H1 (cell line): ENCODE results near the gene BEST1. TPM values are rescaled to one million over a fixed set of nuclear protein-coding genes. Genes with fewer than 3 reads are reported as not detected.

Experiments used
- CTCF ChIA-PET: fragments of 300-600 bp; sonication (Branson Sonifier 250); formaldehyde crosslinking; loops from one replicate; lab custom pipeline; 2021; ENCODE audit not compliant: partially characterized antibody; lab: Charles Lee
- POLR2A ChIA-PET: fragments of 300-600 bp; sonication (Branson Sonifier 250); formaldehyde crosslinking; loops from one replicate; lab custom pipeline; 2021; ENCODE audit warnings: inconsistent platforms; ENCODE audit not compliant: partially characterized antibody; lab: Charles Lee
- DNase-seq, 2 experiments: peaks; one replicate each; pipeline versions ENCODE4 v3.0.0 to v3.0.0-alpha.2; 2010 to 2022; ENCODE audit warnings: low spot score in 2 of 2, low read depth in 1 of 2, mixed read lengths in 1 of 2
- FAIRE-seq: peaks from 2 replicates; lab custom pipeline; 2011; peaks lifted over from hg19 to GRCh38; lab: Jason Lieb, UNC
- H2AFZ ChIP-seq: 2 replicates; pipeline ENCODE4 v1.8.1; 2012; ENCODE audit warnings: low read length, inconsistent platforms
- H2AK5ac ChIP-seq: 2 replicates; pipeline ENCODE4 v1.6.1; 2013; ENCODE audit warnings: low read depth, low read length
- H2BK120ac ChIP-seq: replicated peaks from 2 replicates; pipeline ENCODE3; 2013; ENCODE audit warnings: low read depth, low read length, inconsistent platforms
- H2BK12ac ChIP-seq: 2 replicates; pipeline ENCODE4 v1.6.1; 2013; ENCODE audit warnings: low read depth, low read length
- H2BK15ac ChIP-seq: 2 replicates; pipeline ENCODE4 v1.6.1; 2013; ENCODE audit warnings: low read length
- H2BK20ac ChIP-seq: 2 replicates; pipeline ENCODE4 v1.6.1; 2013; ENCODE audit warnings: low read length
- H2BK5ac ChIP-seq: 2 replicates; pipeline ENCODE4 v1.6.1; 2013; ENCODE audit warnings: low read depth, low read length
- H3K14ac ChIP-seq: 2 replicates; pipeline ENCODE4 v1.6.1; 2013; ENCODE audit warnings: inconsistent platforms; ENCODE audit not compliant: insufficient read length
- H3K18ac ChIP-seq: 2 replicates; pipeline ENCODE4 v1.6.1; 2013; ENCODE audit warnings: low read length; ENCODE audit errors: extremely low read depth
- H3K23ac ChIP-seq: 2 replicates; pipeline ENCODE4 v1.6.1; 2013; ENCODE audit warnings: inconsistent platforms; ENCODE audit not compliant: insufficient read length
- H3K23me2 ChIP-seq: 2 replicates; pipeline ENCODE4 v1.6.1; 2013; ENCODE audit warnings: low read depth, low read length
- H3K27ac ChIP-seq: 2 replicates; pipeline ENCODE4 v1.6.1; 2011; ENCODE audit warnings: low read depth, low read length, inconsistent platforms
- H3K27me3 ChIP-seq, 4 experiments: replicated peaks in 1 of 4; 1 replicate in 1 of 4; 2 replicates in 3 of 4; pipeline versions ENCODE4 v1.6.1 to v1.8.1; 2011 to 2013; ENCODE audit warnings: low read length in 3 of 4, mild to moderate bottlenecking in 3 of 4, inconsistent platforms in 2 of 4, mixed read lengths in 2 of 4, moderate library complexity in 1 of 4; ENCODE audit not compliant: control insufficient read depth in 3 of 4, insufficient read depth in 3 of 4; ENCODE audit errors: extremely low read depth in 1 of 4
- H3K36me3 ChIP-seq, 4 experiments: 2 replicates each; pipeline versions ENCODE4 v1.6.1 to v1.8.1; 2011 to 2013; ENCODE audit warnings: mild to moderate bottlenecking in 4 of 4, low read length in 3 of 4, moderate library complexity in 2 of 4, control low read depth in 1 of 4, inconsistent platforms in 1 of 4; ENCODE audit not compliant: insufficient read depth in 4 of 4, control insufficient read depth in 2 of 4
- H3K4ac ChIP-seq: replicated peaks from 2 replicates; pipeline ENCODE3; 2013; ENCODE audit warnings: low read length, low read depth, mixed read lengths, inconsistent platforms; ENCODE audit not compliant: insufficient read length
- H3K4me1 ChIP-seq, 4 experiments: replicated peaks in 1 of 4; 1 replicate in 1 of 4; 2 replicates in 3 of 4; pipeline versions ENCODE4 v1.6.1 to v1.8.1; 2011 to 2013; ENCODE audit warnings: low read length in 3 of 4, inconsistent platforms in 2 of 4, mixed read lengths in 1 of 4; ENCODE audit not compliant: insufficient read depth in 4 of 4, control insufficient read depth in 3 of 4
- H3K4me2 ChIP-seq, 2 experiments: 2 replicates each; pipeline versions ENCODE4 v1.6.1 to v1.8.1; 2011 to 2013; ENCODE audit warnings: low read depth in 2 of 2, low read length in 2 of 2, control low read depth in 1 of 2, inconsistent platforms in 1 of 2, mild to moderate bottlenecking in 1 of 2; ENCODE audit not compliant: insufficient read depth in 1 of 2
- H3K4me3 ChIP-seq, 4 experiments: fragments of 200-600, 300-600 bp in 1 of 4; sonication (generic), shearing (Covaris generic), sonication (Bioruptor Twin) in 1 of 4; 2 replicates each; pipeline versions ENCODE4 v1.5.1 to v1.8.1; 2011 to 2016; ENCODE audit warnings: low read length in 4 of 4, low read depth in 3 of 4, control low read depth in 2 of 4, inconsistent platforms in 2 of 4, mild to moderate bottlenecking in 2 of 4, mixed read lengths in 1 of 4, moderate library complexity in 1 of 4; ENCODE audit not compliant: insufficient read depth in 2 of 4; ENCODE audit errors: extremely low read depth in 1 of 4
- H3K56ac ChIP-seq: replicated peaks from 2 replicates; pipeline ENCODE3; 2013; ENCODE audit warnings: low read depth, mild to moderate bottlenecking, mixed read lengths, low read length, inconsistent platforms; ENCODE audit not compliant: insufficient read length
- H3K79me1 ChIP-seq: 2 replicates; pipeline ENCODE4 v1.6.1; 2013; ENCODE audit warnings: low read depth, low read length, control low read depth
- H3K79me2 ChIP-seq, 2 experiments: 2 replicates each; pipeline versions ENCODE4 v1.6.1 to v1.8.1; 2012 to 2013; ENCODE audit warnings: low read length in 2 of 2, mild to moderate bottlenecking in 2 of 2, inconsistent platforms in 1 of 2; ENCODE audit not compliant: insufficient read depth in 2 of 2, control insufficient read depth in 1 of 2
- H3K9ac ChIP-seq, 4 experiments: replicated peaks in 1 of 4; 1 replicate in 1 of 4; 2 replicates in 3 of 4; pipeline versions ENCODE4 v1.6.1 to v1.8.1; 2011 to 2013; ENCODE audit warnings: low read depth in 3 of 4, low read length in 3 of 4, control low read depth in 2 of 4, mild to moderate bottlenecking in 2 of 4, moderate library complexity in 2 of 4, inconsistent platforms in 1 of 4; ENCODE audit errors: extremely low read depth in 1 of 4
- H3K9me3 ChIP-seq, 2 experiments: 2 replicates each; pipeline versions ENCODE4 v1.6.1 to v1.8.1; 2012 to 2013; ENCODE audit warnings: mild to moderate bottlenecking in 2 of 2, moderate library complexity in 2 of 2, control low read depth in 1 of 2, inconsistent platforms in 1 of 2, low read depth in 1 of 2, low read length in 1 of 2, mixed read lengths in 1 of 2; ENCODE audit not compliant: insufficient read depth in 2 of 2
- H4K20me1 ChIP-seq, 2 experiments: replicated peaks in 1 of 2; 2 replicates each; pipeline versions ENCODE3 to v1.8.1; 2011 to 2013; ENCODE audit warnings: inconsistent platforms in 2 of 2, low read length in 2 of 2, mild to moderate bottlenecking in 1 of 2; ENCODE audit not compliant: insufficient read depth in 2 of 2, control insufficient read depth in 1 of 2
- H4K5ac ChIP-seq: 2 replicates; pipeline ENCODE4 v1.6.1; 2013; ENCODE audit warnings: low read length, low read depth, mixed read lengths, inconsistent platforms; ENCODE audit not compliant: insufficient read length
- H4K8ac ChIP-seq: 2 replicates; pipeline ENCODE4 v1.8.0; 2013; ENCODE audit warnings: mild to moderate bottlenecking, moderate library complexity, low read length, inconsistent platforms; ENCODE audit not compliant: insufficient read depth; ENCODE audit errors: extremely low read depth
- H4K91ac ChIP-seq: replicated peaks from 2 replicates; pipeline ENCODE3; 2013; ENCODE audit warnings: low read length, mixed read lengths, inconsistent platforms; ENCODE audit not compliant: insufficient read length
- CHD2 ChIP-seq: IDR thresholded peaks from 2 replicates; pipeline ENCODE4 v1.6.1; 2012; ENCODE audit warnings: low read length, improper control_type of control experiment
- EZH2 ChIP-seq: fragments of 200-600 bp; sonication (generic); IDR thresholded peaks from 2 replicates; pipeline ENCODE4 v1.7.1; 2012; ENCODE audit warnings: low read depth, mild to moderate bottlenecking, moderate library complexity, low read length, inconsistent platforms; ENCODE audit not compliant: severe bottlenecking
- GABPA ChIP-seq: IDR thresholded peaks from 2 replicates; pipeline ENCODE4 v1.6.1; 2011; ENCODE audit warnings: mild to moderate bottlenecking, low read length, moderate library complexity, borderline replicate concordance; ENCODE audit not compliant: insufficient read depth
- JUN ChIP-seq: IDR thresholded peaks from 2 replicates; pipeline ENCODE4 v1.6.1; 2011; ENCODE audit warnings: low read depth, mild to moderate bottlenecking, improper control_type of control experiment, low read length
- POLR2A ChIP-seq, 2 experiments: IDR thresholded peaks; 1 replicate in 1 of 2; 2 replicates in 1 of 2; pipeline ENCODE4 v1.6.1; 2011; ENCODE audit warnings: low read depth in 2 of 2, low read length in 2 of 2, mild to moderate bottlenecking in 2 of 2; ENCODE audit errors: control extremely low read depth in 1 of 2
- SAP30 ChIP-seq: fragments of 300-600 bp; sonication (generic); IDR thresholded peaks from 2 replicates; pipeline ENCODE4 v1.7.1; 2012; ENCODE audit warnings: low read length, moderate library complexity, mild to moderate bottlenecking, inconsistent platforms; ENCODE audit not compliant: insufficient read depth, insufficient replicate concordance
- SIRT6 ChIP-seq: IDR thresholded peaks from one replicate; pipeline ENCODE4 v1.7.1; 2012; ENCODE audit warnings: low read length, inconsistent platforms
- SIX5 ChIP-seq: IDR thresholded peaks from 2 replicates; pipeline ENCODE4 v1.6.1; 2011; ENCODE audit warnings: mild to moderate bottlenecking, low read depth, low read length
- SP1 ChIP-seq: IDR thresholded peaks from 2 replicates; pipeline ENCODE4 v1.6.1; 2011; ENCODE audit warnings: low read depth, low read length
- WGBS, 2 experiments: shearing (Covaris generic) in 1 of 2; methylation state at CpG; one replicate each; pipeline versions ENCODE4 v1.1.6 to v1.1.7; 2013 to 2015; ENCODE audit warnings: low lambda C conversion rate in 2 of 2, mixed read lengths in 2 of 2, inconsistent platforms in 1 of 2, low coverage in 1 of 2, missing lambda C conversion rate in 1 of 2; ENCODE audit not compliant: insufficient replicate concordance in 2 of 2, insufficient coverage in 1 of 2, insufficient read length in 1 of 2; ENCODE audit errors: extremely low coverage in 1 of 2, missing lambda C conversion rate in 1 of 2; 5-methylcytosine and 5-hydroxymethylcytosine counted together
- polyA plus RNA-seq, 7 experiments: library from polyadenylated mRNA; depleted of rRNA in 3 of 7; stranded (reverse) in 5 of 7; unstranded in 2 of 7; fragments of >200 nt in 5 of 7; fragments of 200-250 nt in 2 of 7; gene quantifications; 1 replicate in 5 of 7; 2 replicates in 1 of 7; 4 replicates in 1 of 7; pipeline versions ENCODE4 v1.2.1 to v1.2.3, GENCODE V29; 2011 to 2013; ENCODE audit warnings: missing spikeins in 2 of 7, mixed read lengths in 2 of 7
- total RNA-seq: library from RNA; stranded (reverse); fragmentation: NEBNext Ultra II Directional; extraction: Animal tissue kit (Norgen Biotek cat#: 25700); gene quantifications from 2 replicates; pipeline ENCODE4 v1.2.1, GENCODE V29; 2021
- TF ChIP-seq, protein P1 (sequence below): IDR thresholded peaks from 2 replicates; pipeline ENCODE4 v1.6.1; 2012; ENCODE audit warnings: inconsistent platforms
- TF ChIP-seq, protein P2 (sequence below): IDR thresholded peaks from 2 replicates; pipeline ENCODE4 v1.6.1; 2012; ENCODE audit warnings: low read length, inconsistent platforms

BEST1 gene
- total and polyA plus RNA-seq, 2 of the 8 experiments (the other 6 are each of a cell fraction or from before 2014, with no cell fraction given), result 0.22 to 0.62 TPM

DNA sequence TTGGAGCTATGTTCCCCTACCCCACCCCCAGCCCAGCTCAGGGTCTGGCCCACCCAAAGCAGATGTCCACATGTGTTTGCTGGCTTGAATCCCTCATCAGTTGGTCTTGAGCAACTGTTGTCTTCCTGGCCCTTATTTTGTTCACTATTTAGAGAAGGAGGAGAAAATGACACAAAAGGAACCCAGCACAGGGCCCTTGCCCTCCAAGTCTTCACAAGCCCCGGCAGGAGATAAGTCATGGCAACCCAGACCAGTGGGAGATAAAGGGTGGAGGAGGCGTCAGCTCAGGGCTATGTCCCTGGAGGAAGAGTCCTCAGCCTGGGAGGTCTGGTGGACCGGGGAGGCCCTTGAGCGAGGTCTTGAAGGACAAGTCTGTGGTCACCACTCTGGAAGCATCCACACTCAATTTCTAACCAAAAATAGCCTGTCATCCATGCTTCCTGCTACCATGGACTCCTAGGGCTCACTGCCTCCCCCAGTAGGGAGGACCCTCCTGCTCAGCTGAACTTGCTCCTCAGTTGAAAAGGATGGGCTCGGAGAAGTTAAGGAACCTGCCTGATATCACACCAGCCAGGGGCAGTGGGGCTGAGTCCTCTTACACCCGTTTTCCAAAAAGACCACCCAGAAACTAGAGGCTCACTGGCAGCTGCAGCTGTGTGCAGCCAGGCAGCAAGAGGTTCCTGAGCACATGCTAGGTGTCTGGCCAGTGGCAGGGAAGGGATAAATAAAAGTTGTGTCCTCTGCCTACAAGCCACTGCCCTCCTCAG is 31.0 kb upstream of the BEST1 start:
- no peak overlapping the region for H2BK20ac ChIP-seq
- CTCF ChIA-PET, result interaction anchor here (0.7 to 9.2 kb wide), 7 partner anchors 10 to 163 kb away, joined by 3 to 225 read pairs (median 7); no protein-coding TSS in a partner anchor
- TF ChIP-seq GABPA, result no peak
- no peak for TF ChIP-seq JUN
- TF ChIP-seq, protein P1, sequence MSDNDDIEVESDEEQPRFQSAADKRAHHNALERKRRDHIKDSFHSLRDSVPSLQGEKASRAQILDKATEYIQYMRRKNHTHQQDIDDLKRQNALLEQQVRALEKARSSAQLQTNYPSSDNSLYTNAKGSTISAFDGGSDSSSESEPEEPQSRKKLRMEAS, result no peak
- TF ChIP-seq, protein P2, sequence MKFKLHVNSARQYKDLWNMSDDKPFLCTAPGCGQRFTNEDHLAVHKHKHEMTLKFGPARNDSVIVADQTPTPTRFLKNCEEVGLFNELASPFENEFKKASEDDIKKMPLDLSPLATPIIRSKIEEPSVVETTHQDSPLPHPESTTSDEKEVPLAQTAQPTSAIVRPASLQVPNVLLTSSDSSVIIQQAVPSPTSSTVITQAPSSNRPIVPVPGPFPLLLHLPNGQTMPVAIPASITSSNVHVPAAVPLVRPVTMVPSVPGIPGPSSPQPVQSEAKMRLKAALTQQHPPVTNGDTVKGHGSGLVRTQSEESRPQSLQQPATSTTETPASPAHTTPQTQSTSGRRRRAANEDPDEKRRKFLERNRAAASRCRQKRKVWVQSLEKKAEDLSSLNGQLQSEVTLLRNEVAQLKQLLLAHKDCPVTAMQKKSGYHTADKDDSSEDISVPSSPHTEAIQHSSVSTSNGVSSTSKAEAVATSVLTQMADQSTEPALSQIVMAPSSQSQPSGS, result no peak
- TF ChIP-seq SAP30, result no peak
- TF ChIP-seq CHD2, result no peak
- TF ChIP-seq POLR2A (IDR thresholded peaks at IDR 0.05; ENCODE audit: control extremely low read depth in 1 of 2, low read depth in 2 of 2, low read length in 2 of 2), result no peak
- TF ChIP-seq SIRT6, result no peak
- TF ChIP-seq EZH2, result no peak
- TF ChIP-seq SIX5, result no peak
- TF ChIP-seq SP1, result no peak

More for the DNA sequence above, 31.0 kb upstream of the BEST1 start:
- POLR2A ChIA-PET, result interaction anchor here (1.5 to 1.9 kb wide), 2 partner anchors 11 to 44 kb away, joined by 5 read pairs; no protein-coding TSS in a partner anchor
- no peak overlapping the region for H4K8ac ChIP-seq
- peaks cover 0 to 28% (median 19%) of the 10 kb centered on the region in 4 experiments; a peak in 6 of 7 replicates for H3K27me3 ChIP-seq
- no peak overlapping the region for H3K23ac ChIP-seq
- H3K23me2 ChIP-seq, result peaks cover 7% of the 10 kb centered on the region; the same call in 1 of the 2 replicates
- 0 out of 2 replicates have a peak overlapping the region, but pooled peaks have one; percentile 65 for H2BK15ac ChIP-seq
- H3K56ac ChIP-seq, result no peak overlapping the region
- DNase-seq, result peak in 1 of 2 experiments; percentile 36
- no peak overlapping the region for H2AFZ ChIP-seq
- WGBS, 2 experiments, result 80% methylated on average over 6 of the region's 6 CpGs; no CpG with 5 or more reads in 1 of the 2 experiments
- no peak overlapping the region for H3K18ac ChIP-seq
- H2AK5ac ChIP-seq, result no peak overlapping the region
- no peaks in the 10 kb centered on the region for H3K36me3 ChIP-seq
- no peak for FAIRE-seq
- H3K9me3 ChIP-seq, result no peaks in the 10 kb centered on the region
- no peak overlapping the region for H2BK5ac ChIP-seq
- no peak overlapping the region for H3K9ac ChIP-seq
- H3K4ac ChIP-seq, result no peak overlapping the region
- H3K4me2 ChIP-seq, result no peak overlapping the region
- no peak overlapping the region for H3K4me3 ChIP-seq
- peaks cover 6 to 28% (median 14%) of the 10 kb centered on the region in 4 experiments for H3K4me1 ChIP-seq
- no peaks in the 10 kb centered on the region for H3K79me2 ChIP-seq
- no peak overlapping the region for H2BK12ac ChIP-seq
- H4K20me1 ChIP-seq, result no peaks in the 10 kb centered on the region
- H3K27ac ChIP-seq, result no peak overlapping the region
- H4K91ac ChIP-seq, result no peak overlapping the region
- no peak overlapping the region for H2BK120ac ChIP-seq
- no peaks in the 10 kb centered on the region for H3K79me1 ChIP-seq
- no peak overlapping the region for H4K5ac ChIP-seq
- H3K14ac ChIP-seq, result no peak overlapping the region
